Medulla oblongata (tissue), 1 donor: ENCODE data around the gene ADNP2.

Experiments used
- DNase-seq: peaks from one replicate; pipeline ENCODE4 v3.0.0-alpha.2; 2015; ENCODE audit errors: extremely low spot score

ADNP2 gene

DNA sequence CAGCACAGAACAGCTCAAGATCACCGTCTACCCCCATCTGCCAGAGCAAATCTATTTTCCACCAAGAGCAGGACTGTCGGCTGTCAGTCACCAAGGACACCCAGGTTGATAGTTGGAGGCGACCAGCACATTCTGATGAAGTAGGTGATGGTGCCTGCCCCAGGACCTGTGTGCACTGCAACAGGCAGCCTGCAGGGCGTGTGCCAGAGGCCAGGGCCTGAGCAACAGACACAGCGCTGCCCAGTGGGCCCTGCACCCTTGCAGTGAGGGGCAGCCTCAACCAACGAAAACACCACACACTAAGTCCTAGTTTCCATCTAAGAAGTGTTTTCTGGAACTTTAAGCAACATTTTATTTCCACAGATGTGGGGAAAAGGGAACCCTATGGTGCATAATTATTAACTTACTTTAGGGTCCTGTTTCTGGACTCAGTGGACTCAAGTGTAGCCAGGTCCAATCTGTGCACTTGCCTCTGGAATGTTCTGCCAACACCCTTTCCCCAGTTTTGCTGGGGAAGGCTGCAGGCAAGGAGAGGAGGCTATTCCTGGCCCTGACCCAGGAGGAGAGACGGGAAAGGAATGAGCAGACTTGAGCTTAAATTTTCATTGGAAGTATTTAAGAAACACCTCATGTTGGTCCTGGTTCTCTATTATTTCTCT is 61.5 kb downstream of the ADNP2 start:
- DNase-seq, result no peak

DNA sequence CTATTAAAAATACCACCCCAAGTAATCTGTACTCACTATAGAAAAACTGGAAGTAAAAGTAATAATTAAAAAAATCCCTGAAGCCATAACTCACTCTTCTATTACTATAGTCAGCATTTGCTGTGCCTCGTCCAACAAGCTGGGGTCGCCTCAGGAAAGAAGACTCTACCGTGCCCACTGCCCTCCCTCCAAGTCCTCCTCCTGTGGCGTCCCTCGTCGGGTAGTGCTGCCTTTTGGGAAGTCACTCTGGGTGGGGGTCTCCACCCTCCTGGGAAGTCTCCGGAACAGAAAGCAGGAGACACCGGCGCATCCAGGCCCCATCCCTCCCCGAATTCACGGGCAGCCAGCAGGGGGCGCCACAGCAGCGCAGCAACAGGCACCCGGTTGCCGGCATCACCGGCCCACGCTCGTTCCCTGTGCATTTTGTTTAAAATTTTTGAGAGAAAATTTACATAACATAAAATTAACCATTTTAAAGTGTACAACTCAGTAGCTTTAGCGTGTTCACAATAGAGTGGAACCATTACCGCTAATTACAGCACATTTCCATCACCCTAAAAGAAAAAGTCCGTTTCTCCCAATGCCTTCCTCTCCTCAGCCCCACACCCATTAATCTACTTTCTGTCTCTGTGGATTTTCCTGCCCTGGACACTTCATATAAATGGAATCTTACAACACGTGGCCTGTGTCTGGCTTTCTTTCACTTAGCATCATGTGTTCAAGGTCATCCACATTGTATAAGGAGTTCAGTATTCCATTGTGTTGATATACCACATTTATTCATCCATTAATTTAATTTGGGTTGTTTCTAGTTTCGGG is 62.2 kb downstream of the ADNP2 start:
- DNase-seq, result peak; percentile 59

DNA sequence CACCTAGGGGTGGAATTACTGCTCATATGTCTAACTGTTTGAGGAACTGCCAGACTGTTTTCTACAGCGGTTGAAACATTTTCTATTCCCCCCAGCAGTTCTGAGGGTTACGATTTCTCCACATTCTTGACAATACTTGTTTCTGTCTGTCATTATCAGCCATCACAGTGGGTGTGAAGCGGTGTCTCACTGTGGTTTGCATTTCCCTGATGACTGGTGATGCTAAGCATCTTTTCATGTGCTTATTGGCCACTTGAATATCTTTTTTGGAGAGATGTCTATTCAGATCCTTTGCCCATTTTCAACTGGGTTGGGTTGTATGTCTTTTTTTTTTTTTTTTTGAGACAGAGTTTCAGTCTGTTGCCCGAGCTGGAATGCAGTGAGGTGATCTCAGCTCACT is 63.0 kb downstream of the ADNP2 start:
- DNase-seq, result no peak

DNA sequence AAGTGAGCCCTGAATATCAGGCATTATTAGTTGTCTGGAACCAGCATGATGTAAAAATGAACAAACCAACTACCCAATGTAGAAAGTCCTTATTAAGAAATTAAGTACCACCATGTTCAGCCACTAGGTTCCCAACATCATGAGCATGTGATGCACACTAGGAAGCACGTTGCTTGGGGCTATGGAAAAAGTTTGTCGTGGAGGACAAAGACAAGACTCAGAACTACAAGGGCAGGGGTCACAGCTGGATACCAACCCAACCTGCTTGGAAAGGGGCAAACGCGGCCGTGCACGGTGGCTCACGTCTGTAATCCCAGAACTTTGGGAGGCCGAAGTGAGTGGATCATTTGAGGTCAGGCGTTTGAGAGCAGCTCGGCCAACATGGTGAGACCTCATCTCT is 64.0 kb downstream of the ADNP2 start:
- no peak for DNase-seq

DNA sequence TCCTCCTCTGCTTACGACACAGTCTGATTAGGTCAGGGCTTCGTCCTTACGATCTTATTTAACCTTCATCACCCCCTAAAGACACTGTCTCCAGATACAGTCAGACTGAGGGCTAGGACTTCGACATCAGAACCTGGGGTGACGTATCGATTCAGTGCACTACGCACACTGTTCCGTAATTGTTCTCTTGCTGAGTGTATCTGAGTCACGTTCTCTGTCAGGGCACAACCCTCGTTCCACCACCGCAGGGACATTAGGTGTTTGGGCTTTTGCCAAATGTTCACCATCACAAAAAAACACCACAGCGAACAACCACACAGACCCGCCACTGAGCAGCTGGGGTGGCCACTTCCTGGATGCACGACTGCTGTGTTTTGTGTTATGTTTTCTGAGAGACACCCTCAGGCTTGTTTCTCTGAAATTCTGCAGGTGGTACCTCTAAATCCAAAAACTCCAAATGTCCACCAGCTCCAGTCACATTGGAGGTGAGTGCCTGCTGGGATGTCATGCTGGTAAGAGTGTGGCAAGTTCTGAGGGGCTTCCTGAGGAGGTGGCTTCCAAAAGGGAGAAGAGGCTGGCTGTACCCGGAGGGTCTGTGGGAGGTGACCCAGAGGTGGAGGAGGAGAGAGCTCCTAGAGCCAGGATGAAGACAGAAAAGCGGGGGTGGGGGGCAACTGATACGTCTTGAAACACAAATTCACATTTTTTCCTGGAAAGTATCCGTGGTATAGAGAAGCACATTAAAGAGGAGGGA is 66.6 kb downstream of the ADNP2 start:
- no peak for DNase-seq

DNA sequence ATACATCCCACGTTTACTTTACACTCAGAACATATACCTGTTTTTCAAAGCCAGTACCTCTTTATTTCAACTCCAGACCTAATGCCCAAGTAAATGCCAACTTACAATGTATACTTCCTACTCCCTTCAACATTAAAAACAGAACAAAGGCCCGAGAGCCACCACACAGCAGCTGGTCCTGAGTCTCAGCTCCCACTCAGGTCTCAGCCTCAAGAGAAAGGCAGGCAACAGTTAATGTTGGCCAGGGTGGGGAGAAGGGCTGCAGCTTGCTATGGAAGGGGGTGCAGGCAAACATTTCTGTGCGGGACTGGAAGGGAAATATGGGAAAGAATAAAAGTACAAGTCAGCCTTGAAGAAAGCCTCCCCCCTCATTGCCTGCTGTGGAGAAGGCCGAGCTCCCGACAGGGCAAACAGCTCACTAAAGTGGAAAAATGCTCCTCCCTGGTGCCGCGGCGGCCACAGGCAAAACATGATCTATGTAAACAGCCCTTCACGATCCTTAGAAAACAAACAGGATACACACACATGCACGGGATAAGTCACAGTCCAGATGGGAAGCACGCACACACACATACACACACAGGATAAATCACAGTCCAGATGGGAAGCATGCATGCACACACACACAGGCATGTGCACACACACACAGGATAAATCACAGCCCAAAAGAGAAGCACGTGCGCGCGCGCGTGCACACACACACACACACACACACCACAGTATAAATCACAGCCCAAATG is 67.4 kb downstream of the ADNP2 start:
- DNase-seq, result no peak

DNA sequence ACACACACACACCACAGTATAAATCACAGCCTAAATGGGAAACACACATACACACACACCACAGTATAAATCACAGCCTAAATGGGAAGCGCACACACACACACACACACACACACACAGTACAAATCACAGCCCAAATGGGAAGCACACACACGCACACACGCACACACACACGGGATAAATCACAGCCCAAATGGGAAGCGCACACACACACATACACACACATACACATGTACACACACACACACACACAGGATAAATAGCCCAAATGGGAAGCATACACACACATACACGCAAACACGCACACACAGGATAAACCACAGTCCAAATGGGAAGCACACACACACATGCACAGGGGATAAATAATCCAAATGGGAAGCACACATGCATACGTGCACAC is 68.1 kb downstream of the ADNP2 start:
- DNase-seq, result no peak

DNA sequence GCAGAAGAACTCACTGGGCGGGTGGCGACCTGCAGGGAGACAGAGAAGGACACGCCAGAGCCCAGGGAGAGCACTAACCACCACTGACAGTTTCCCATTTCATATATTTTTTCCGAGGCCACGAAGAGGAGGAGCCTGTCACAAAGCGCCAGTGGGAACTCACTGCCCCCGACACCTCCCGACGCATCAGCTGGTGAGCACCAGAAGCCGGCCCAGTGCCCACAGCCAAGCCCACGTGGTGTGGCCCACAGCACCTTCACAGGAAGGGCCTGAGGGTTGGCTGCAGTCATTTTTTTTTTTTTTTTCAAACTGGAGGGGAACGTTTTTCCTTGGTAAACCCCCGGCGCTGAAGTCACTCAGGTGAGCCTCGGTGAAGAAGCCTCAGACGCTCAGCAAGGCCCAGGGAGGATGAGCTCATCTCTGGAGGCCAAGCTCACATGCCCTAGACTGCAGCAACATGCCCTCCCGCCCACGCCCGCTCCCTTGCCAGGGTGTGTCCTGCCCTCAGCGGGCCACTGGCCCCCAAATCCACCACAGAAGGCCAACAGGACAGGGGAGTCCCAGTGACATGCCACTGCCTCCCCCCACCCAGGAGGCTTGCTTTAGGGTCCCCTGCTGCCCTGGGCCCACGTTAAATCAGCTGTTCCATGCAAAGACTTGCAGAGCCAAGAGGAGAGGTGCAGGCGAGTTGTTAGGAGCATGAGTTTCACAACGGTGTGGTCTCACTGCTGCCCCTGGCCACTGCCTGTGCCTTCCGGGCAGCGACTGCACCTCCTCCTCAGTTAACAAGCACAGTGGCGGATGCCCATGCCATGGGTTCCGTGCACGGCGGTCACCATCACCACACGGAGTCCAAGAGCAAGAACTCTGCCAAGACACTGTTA is 70.1 kb downstream of the ADNP2 start:
- DNase-seq, result no peak

DNA sequence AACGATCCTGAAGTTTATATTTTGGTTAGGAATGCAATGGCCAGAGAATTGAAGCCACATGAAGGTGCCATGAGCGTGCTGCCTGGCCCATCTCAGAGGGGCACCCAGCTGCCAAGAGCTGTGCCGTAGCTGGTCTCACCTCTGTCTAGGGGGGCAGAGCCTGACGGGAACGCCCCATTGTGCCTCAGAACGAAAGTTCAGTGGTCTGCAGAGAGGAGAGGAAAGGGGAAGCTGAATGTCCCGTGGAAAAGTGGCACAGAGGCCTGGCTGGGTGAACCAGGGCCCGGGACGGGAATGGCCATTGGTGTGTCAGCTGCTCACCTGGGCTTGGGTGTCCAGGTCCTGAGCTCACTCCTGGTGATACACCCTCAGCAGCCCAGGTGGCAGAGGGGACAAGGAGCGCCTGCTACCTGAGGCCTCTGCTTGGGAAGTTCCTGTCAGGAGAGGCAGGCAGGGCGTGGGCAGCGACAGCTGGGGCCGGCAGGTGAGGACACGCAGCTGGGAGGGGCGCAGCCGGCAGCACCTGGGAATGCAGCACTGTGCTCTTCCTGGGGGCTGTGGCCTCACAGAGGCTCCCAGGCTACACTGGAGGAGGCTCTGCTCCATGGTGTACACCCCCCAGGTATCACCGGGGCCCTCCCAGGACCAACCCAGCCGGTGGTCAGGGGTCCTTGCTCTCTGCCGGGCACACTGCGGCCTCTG is 70.9 kb downstream of the ADNP2 start:
- peak; percentile 39 for DNase-seq

DNA sequence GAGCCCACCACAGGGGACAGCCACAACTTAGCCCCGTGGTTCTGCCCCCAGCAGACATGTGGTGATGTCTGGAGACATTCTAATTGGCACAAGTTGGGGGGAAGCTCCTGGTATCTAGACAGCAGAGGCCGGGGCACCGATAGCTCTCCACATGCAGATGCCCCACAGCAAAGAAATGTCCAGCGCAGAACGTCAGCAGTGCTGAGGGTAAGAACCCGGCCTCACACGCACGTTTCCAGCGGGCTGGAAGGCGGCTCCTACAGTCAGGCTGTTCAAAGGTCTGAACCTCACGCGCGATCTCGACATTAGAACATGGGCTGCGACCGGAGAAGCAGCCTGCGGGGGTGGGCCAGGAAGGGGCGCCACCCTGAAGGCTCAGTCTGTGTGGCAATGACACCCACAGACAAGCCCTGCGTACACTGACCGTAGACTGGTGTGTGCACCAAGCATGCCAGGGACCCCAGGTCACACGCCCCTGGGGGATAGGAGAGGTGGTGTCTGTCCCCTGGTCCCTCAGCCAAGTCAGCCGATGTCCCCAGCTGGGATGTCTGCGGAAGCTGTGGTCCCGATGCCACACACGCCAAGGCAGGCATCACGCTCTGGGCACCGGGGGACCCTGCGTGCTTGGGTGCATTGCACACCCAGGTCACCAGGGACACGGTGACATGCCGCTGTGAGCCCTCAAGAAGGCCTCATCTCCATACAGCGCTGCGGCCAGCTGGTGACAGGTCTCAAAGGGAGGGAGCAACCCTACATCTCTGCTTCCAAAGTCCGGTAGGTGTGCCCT is 71.9 kb downstream of the ADNP2 start:
- no peak for DNase-seq

DNA sequence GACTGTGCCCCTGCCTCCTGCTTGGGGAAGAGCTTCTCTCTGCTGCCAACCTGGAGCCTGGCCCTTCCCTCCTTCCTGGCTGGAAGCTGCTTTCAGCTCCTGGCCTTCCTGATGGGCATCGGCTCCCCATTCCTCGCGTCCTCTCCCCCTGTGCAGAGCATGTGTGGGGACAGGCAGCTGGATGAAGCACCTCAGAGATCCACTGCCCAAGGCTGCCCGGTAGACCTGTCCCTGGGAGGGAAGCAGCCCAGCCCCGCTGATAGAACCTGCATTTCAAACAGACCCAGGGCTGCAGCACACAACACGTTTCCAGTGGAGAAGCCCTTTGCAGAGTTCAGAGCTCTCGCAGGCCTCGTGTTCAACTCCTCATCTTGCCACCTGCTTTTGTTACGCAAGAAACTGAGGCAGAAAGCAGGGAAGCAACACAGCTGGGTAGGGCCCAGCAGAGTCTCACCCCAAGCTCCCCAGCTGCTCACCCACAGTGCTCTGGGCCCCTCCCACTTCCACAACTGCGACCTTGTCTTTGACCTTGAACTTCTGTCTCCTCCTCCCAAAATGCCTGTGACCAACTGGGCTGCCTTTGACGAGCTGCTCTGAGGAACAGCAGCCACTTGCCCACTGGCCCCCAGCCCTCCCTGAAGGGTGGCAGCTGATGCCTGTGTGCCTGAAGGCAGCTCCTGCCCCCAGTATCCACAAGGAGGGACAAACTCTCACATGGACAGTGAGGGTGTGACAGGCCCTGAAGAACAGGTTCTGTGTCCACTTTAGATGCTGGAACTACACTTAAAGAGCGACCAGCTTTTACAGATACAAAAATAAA is 72.8 kb downstream of the ADNP2 start:
- no peak for DNase-seq

DNA sequence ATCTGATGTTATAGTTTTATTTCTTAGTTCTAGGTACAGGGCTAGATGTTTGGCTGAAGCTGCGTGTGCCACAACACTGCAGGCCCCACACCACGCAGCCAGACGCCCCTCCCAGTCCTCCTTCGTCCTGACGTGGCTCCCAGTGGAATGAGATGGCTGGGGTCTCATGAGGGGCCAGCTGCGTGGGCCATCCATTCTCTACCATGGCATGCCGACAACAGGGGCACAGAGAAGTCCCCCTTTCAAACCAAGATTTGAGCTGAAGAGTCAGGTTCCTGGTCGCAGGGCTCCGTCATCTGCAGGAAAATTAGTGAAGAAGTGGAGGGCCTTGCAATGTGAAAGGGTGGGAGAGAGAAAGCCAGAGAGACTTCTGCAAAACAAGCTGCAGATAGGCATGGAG is 73.8 kb downstream of the ADNP2 start:
- no peak for DNase-seq

DNA sequence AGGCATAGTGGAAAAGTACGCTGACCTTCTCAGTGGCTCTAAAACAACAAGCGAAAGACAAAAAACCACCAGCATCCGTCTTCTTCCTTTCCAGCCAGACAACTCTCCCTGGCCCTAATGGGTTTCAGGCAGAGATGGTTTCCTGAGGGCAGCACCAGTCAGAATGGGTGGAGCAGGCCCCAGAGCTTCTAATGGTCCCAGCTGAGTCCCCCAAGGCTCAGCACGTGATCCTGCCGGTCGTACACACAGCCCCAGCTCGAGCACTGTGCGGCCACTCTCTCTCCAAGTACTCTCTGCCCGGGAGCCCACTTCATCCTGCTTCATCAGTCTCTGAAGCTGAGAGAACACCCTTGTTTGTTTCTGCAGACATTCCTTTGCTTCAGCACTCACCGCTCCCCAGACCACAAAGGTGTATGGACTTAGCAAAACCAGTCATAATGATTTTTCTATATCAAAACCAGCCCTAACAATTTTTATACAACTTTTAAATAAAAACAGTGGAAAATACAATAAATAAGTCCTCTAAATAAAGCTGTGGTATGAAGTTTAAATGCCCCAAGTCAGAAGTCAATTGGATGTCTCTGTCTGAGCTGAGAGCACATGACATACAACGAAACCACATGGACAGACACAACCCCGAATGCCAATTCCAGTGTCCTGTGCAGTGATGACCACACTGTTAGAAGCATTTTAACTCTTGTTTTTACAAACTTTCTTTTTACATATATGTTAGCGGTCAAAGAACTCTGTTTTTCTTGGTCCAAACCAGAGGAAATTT is 74.4 kb downstream of the ADNP2 start:
- DNase-seq, result no peak

DNA sequence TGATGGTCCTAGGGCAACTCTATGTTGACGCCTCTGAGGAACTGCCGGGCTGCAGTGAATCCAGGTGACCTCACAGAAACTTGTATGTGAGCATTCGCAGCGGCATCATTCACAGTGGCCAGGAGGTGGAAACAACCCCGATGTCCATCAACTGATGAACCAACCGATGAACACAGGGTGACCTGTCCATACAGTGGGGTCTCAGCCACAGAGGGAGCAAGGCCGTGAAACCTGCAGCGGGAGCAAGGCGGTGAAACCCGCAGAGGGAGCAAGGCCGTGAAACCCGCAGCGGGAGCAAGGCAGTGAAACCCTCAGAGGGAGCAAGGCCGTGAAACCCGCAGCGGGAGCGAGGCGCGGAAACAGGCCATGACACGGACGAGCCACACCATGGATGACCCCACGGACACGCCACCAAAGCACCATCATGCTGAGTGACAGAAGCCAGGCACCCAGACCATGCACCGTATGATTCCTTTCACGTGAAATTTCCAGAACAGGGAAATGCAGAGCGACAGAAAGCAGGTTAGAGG is 75.2 kb downstream of the ADNP2 start:
- DNase-seq, result no peak

DNA sequence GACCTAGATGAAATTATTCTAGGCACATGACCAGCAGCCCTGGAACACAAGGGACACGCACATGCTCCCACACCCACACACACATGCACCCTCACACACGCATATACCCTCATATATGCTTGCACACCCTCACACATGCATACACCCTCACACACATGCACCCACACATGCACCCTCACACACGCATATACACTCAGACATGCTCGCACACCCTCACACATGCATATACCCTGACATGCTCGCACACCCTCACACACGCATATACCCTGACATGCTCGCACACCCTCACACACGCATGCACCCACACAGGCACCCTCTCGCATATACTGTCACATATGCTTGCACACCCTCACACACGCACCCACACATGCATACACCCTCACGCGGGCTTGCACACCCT is 76.5 kb downstream of the ADNP2 start:
- DNase-seq, result no peak

DNA sequence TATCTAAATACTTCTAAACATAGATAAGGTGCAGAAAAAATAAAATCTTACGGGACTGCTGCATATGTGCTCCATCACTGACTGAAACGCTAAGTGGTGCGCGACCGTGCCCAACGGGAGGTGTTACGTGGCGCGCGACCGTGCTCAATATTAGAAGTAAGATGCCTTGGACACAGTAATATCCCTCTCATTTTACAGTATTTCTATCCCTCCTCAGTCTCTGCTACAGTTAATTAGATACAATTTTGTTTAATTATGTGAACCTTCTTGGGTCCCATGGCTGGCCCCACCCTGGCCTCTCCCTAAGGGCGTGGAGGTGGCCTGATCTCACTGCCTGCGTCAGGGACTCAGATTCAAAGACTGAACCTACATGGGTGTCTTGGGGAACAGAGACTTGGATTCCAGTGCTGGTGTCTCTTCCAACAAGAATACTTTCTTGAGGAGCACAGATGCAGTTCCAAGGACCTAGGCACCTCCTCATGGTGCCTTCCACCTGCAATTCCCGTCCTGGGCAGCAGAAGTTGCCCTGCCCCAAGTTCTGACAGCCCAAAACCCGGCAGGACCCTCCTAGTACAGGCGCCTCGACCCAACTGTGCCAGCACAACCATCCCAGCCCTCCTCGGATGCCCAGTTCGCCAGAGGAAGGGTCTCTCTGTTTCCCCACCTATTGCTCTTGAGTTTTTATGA is 79.0 kb downstream of the ADNP2 start:
- DNase-seq, result no peak
